Panc1 (cell line): ENCODE data around the gene MYH2. TPM values are rescaled to one million over a fixed set of nuclear protein-coding genes. Genes with fewer than 3 reads are reported as not detected.

ENCODE experiments used
- ATAC-seq: fragments of 200-7000 bp; cut with Tn5 transposase; 2 replicates; pipeline ENCODE4 v1.9.1; 2020; ENCODE audit warnings: mild to moderate bottlenecking, moderate library complexity
- BruUV-seq: library from RNA; stranded (reverse); fragments of 400-500 nt; replicated peaks from 2 replicates; lab custom pipeline; 2021; lab: Mats Ljungman, UMichigan
- CTCF ChIA-PET: fragments of 300-600 bp; sonication (Branson Sonifier 250); formaldehyde crosslinking; loops from one replicate; lab custom pipeline; 2022; ENCODE audit warnings: antibody characterized with exemption; lab: Charles Lee
- POLR2A ChIA-PET: fragments of 300-600 bp; sonication (Branson Sonifier 250); formaldehyde crosslinking; loops from one replicate; lab custom pipeline; 2022; ENCODE audit warnings: antibody characterized with exemption; lab: Charles Lee
- DNase-seq: peaks from one replicate; pipeline ENCODE4 v3.0.0-alpha.2; 2010; ENCODE audit warnings: low read depth, low spot score
- H3K27ac ChIP-seq: 2 replicates; pipeline ENCODE4 v1.5.1; 2011; ENCODE audit warnings: mild to moderate bottlenecking, low read length, inconsistent platforms
- H3K27me3 ChIP-seq: fragments of 200-500 bp; sonication (Bioruptor generic); 2 replicates; pipeline ENCODE4 v1.6.0; 2014; ENCODE audit warnings: low read length, inconsistent platforms; ENCODE audit not compliant: control insufficient read depth, insufficient read depth
- H3K36me3 ChIP-seq: fragments of 200-500 bp; sonication (Bioruptor generic); 2 replicates; pipeline ENCODE4 v1.5.1; 2014; ENCODE audit warnings: inconsistent platforms, mild to moderate bottlenecking, low read length, moderate library complexity; ENCODE audit not compliant: control insufficient read depth, insufficient read depth
- H3K4me1 ChIP-seq: 2 replicates; pipeline ENCODE4 v1.5.1; 2011; ENCODE audit warnings: inconsistent platforms, mild to moderate bottlenecking, low read length, moderate library complexity; ENCODE audit not compliant: control insufficient read depth, insufficient read depth
- H3K4me3 ChIP-seq, 2 experiments: 2 replicates each; pipeline ENCODE4 v1.5.1; 2011 to 2012; ENCODE audit warnings: low read depth in 2 of 2, low read length in 2 of 2, mild to moderate bottlenecking in 2 of 2, inconsistent platforms in 1 of 2, moderate library complexity in 1 of 2
- H3K9me3 ChIP-seq: fragments of 200-500 bp; sonication (Bioruptor generic); 2 replicates; pipeline ENCODE4 v1.5.1; 2014; ENCODE audit warnings: low read depth, mild to moderate bottlenecking, inconsistent platforms, low read length, moderate library complexity; ENCODE audit not compliant: control insufficient read depth, insufficient read depth
- POLR2AphosphoS5 ChIP-seq: IDR thresholded peaks from 2 replicates; pipeline ENCODE4 v1.6.1; 2012; ENCODE audit warnings: mild to moderate bottlenecking, low read depth, low read length, moderate library complexity
- SIN3A ChIP-seq: IDR thresholded peaks from 2 replicates; pipeline ENCODE4 v1.6.1; 2012; ENCODE audit warnings: low read depth, mild to moderate bottlenecking, low read length, moderate library complexity, borderline replicate concordance; ENCODE audit not compliant: insufficient read depth
- TCF7L2 ChIP-seq: IDR thresholded peaks from 2 replicates; pipeline ENCODE4 v1.6.1; 2011; ENCODE audit warnings: mild to moderate bottlenecking, low read depth, low read length, inconsistent platforms
- in situ Hi-C: cut with HindIII; loops from 2 replicates; pipeline ENCODE4 v1.10.0; 2016; ENCODE audit warnings: low sequenced_read_pairs, low pct_unique_long_range_greater_than_20kb
- intact Hi-C: fragments of 100-400 bp; cut with micrococcal nuclease; formaldehyde crosslinking; loops from one replicate; pipeline ENCODE4 v1.10.0; 2022; ENCODE audit not compliant: unreplicated experiment
- total RNA-seq: library from RNA; stranded (reverse); gene quantifications from one replicate; pipeline ENCODE4 v1.2.1, GENCODE V29; 2021; ENCODE audit not compliant: unreplicated experiment
- TF ChIP-seq, protein P1 (sequence below), 2 experiments: IDR thresholded peaks; 2 replicates each; pipeline ENCODE4 v1.6.1; 2011 to 2012; ENCODE audit warnings: low read depth in 2 of 2, control low read depth in 1 of 2, low read length in 1 of 2, mild to moderate bottlenecking in 1 of 2, moderate library complexity in 1 of 2; ENCODE audit not compliant: insufficient read depth in 1 of 2
- TF ChIP-seq, protein P2 (sequence below): fragments of 450-650 bp; IDR thresholded peaks from 2 replicates; pipeline ENCODE4 v1.5.1; 2017; ENCODE audit warnings: mild to moderate bottlenecking

Gene MYH2
- total RNA-seq, 1 experiment from 2014 or later: not detected

DNA sequence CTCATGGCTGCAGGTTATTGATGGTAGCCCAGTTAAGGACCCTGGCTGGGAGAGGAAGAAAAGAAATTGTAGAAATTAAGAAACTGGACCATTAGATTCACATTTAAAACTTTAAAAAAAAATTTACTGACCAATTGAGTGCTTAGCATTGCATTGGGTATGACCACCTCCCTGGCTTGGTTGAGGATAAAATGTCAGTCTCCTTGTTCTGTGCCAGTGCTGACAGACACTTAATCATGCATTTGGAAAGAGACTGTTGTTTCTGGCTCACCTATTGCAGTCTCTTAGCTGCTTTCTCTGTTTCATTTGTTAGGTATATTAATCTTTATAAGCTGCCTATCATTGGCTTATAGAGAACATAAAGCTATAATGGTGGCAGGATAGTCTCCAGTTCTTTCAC is 32.8 kb downstream of the MYH2 start:
- H3K27me3 ChIP-seq: no peaks in the 10 kb centered on the region
- intact Hi-C loops: no loop called here
- no peaks in the 10 kb centered on the region for H3K4me1 ChIP-seq
- no peak for DNase-seq
- H3K36me3 ChIP-seq: no peaks in the 10 kb centered on the region
- POLR2A ChIA-PET: no interaction called here
- in situ Hi-C loops: no loop called here
- no peak for TF ChIP-seq SIN3A
- TF ChIP-seq, protein P1, sequence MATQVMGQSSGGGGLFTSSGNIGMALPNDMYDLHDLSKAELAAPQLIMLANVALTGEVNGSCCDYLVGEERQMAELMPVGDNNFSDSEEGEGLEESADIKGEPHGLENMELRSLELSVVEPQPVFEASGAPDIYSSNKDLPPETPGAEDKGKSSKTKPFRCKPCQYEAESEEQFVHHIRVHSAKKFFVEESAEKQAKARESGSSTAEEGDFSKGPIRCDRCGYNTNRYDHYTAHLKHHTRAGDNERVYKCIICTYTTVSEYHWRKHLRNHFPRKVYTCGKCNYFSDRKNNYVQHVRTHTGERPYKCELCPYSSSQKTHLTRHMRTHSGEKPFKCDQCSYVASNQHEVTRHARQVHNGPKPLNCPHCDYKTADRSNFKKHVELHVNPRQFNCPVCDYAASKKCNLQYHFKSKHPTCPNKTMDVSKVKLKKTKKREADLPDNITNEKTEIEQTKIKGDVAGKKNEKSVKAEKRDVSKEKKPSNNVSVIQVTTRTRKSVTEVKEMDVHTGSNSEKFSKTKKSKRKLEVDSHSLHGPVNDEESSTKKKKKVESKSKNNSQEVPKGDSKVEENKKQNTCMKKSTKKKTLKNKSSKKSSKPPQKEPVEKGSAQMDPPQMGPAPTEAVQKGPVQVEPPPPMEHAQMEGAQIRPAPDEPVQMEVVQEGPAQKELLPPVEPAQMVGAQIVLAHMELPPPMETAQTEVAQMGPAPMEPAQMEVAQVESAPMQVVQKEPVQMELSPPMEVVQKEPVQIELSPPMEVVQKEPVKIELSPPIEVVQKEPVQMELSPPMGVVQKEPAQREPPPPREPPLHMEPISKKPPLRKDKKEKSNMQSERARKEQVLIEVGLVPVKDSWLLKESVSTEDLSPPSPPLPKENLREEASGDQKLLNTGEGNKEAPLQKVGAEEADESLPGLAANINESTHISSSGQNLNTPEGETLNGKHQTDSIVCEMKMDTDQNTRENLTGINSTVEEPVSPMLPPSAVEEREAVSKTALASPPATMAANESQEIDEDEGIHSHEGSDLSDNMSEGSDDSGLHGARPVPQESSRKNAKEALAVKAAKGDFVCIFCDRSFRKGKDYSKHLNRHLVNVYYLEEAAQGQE (IDR thresholded peaks at IDR 0.05; ENCODE audit: insufficient read depth in 1 of 2, low read depth in 2 of 2, low read length in 1 of 2): no peak
- no peak overlapping the region for H3K4me3 ChIP-seq
- no TSS peak for BruUV-seq
- no peak overlapping the region for H3K27ac ChIP-seq
- CTCF ChIA-PET: no interaction called here
- ATAC-seq: no peak
- H3K9me3 ChIP-seq: no peaks in the 10 kb centered on the region

DNA sequence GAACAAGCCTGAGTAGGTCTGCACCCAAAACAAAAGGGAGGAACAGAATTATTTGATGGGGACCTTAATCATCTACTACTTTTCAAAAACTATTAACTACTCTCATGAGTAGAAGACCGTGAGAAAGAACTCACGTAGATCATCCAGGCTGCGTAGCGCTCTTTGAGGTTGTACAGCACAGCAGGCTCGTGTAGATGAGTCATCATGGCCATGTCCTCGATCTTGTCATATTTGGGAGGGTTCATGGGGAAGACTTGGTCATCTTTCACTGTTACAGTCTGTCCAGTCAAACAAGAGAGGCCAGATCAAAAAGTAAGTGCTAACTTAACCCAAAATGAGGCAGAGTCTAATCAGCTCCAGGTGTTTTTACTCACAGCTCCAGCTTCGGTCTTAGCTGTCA is 33.4 kb downstream of the MYH2 start:
- no peaks in the 10 kb centered on the region for H3K4me1 ChIP-seq
- H3K4me3 ChIP-seq: no peak overlapping the region
- DNase-seq (no peak), ATAC-seq (no peak)
- CTCF ChIA-PET: no interaction called here
- in situ Hi-C loops (no loop called here), intact Hi-C loops (no loop called here)
- POLR2A ChIA-PET: no interaction called here
- no peak overlapping the region for H3K27ac ChIP-seq
- H3K9me3 ChIP-seq: no peaks in the 10 kb centered on the region
- TF ChIP-seq TCF7L2 (no peak), SIN3A (no peak), POLR2AphosphoS5 (no peak)
- TF ChIP-seq, protein P2, sequence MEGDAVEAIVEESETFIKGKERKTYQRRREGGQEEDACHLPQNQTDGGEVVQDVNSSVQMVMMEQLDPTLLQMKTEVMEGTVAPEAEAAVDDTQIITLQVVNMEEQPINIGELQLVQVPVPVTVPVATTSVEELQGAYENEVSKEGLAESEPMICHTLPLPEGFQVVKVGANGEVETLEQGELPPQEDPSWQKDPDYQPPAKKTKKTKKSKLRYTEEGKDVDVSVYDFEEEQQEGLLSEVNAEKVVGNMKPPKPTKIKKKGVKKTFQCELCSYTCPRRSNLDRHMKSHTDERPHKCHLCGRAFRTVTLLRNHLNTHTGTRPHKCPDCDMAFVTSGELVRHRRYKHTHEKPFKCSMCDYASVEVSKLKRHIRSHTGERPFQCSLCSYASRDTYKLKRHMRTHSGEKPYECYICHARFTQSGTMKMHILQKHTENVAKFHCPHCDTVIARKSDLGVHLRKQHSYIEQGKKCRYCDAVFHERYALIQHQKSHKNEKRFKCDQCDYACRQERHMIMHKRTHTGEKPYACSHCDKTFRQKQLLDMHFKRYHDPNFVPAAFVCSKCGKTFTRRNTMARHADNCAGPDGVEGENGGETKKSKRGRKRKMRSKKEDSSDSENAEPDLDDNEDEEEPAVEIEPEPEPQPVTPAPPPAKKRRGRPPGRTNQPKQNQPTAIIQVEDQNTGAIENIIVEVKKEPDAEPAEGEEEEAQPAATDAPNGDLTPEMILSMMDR: no peak
- TF ChIP-seq, protein P1 (IDR thresholded peaks at IDR 0.05; ENCODE audit: insufficient read depth in 1 of 2, low read depth in 2 of 2, low read length in 1 of 2): no peak
- no peaks in the 10 kb centered on the region for H3K27me3 ChIP-seq
- H3K36me3 ChIP-seq: no peaks in the 10 kb centered on the region
- no TSS peak for BruUV-seq
